GM19238 (cell line): ENCODE measurements around the gene HDGFL3.

Experiments used
- DNase-seq: peaks from one replicate; pipeline ENCODE4 v3.0.0; 2011; ENCODE audit warnings: low spot score; ENCODE audit not compliant: insufficient read length

The HDGFL3 gene

DNA sequence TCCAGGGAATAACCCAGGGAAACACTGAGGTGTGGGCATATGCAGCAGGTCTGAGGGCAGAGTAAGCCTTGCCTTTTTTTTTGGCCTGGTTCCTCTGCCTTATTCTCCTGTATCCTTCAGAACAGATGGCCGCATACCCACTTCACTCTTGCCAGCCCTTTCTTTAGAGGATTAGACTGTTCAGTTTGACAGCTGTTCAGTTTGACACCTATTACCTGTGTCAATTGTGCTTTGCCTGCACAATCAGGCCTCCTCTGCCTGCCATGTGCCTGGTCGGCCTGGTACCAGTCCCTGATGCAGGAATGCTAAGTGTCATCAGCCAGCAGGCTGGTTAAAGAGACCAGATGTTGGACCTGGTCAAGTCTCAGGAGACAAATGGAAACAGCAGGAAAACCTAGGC is 77.8 kb downstream of the HDGFL3 start:
- no peak for DNase-seq

DNA sequence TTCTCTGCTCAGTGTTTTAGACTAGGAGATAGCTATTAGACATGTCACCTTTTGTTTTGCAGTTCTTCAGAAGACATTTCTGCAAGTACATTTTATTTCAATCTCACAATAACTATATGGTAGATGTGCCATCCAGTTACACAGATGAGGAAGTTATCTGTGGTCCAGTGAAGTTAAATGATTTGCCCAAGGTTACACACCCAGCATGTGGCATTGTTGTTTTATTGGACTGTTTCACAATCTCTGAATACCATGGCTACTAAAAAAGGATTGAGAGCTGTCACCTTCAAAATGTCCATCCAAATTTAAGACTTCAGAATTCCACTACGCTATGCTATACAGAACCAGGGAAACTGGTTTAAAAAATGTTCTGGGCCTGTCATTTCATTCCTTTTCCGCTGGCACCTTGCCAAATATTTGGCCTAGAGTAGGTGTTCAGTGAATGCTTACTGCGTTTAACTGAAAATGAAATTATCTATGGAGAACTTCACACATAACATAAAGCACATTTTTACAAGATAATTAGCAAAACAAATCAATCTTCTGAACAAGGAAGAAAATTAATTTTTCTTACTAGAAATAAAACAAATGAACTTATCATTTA is 80.0 kb downstream of the HDGFL3 start:
- no peak for DNase-seq

DNA sequence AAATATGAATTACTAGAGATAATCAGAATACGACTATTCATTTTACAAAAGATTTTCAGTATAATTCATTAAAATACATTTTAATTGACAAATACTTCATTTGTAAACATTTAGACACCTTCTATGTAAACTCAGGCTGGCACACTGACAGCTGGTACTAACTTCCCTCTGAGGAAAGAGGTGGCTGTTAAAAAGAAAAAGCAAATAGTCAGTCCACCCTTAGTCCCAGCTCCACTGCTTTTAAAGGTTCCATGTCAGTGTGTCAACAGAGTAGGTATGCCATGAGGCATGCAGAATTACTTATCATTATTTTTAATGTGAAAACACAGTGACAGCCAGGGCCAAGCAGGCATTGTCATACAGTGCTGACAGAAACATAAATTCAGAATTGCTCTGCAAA is 84.1 kb downstream of the HDGFL3 start:
- no peak for DNase-seq

DNA sequence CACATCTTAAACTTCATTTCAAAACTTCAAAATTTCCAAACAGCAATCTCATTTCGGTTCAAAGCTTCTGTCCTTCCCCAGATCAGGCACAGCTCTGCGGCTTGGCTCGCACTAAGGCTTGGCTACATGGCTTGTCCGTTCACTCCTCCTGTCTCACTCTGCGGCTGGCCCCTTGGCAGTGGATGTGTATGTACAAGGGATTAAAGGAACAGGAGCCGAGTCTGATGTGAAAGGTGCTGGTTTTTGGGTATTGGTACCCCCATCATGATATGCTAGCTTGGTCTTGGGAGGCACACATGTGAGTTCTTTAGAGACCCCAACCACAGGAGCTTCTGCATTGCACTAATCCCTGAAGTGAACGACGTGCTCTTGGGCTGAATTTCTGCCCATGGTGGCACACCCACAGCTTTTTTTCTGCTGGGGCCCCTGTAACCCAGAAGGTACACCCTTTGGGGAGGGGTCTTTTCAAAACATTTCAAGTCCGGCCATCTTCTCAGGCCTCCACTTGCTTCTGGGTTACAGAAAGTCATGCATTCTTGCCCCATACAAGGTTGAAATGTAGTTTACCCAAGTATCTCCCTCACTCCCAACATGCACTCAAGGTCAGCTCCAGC is 87.5 kb downstream of the HDGFL3 start:
- DNase-seq, result no peak

DNA sequence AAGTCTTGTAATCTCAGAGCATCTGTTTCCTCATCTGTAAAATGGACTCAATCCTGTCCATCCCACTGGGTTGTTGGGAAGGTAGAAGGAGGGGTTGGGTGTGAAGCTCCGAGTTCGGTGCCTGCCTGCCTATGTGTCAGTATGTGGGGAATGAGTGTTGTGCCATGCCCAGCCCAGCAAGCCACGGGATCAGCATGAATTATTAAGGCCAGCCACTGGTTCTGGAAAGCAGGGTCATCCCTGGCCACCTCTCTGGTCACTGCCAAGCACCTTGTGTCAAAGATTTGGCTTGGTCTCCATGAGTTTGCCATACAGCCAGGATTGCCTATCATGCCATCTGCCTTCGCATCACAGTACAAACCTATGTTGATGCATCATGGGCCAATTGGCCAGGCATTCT is 88.7 kb downstream of the HDGFL3 start:
- DNase-seq, result no peak

DNA sequence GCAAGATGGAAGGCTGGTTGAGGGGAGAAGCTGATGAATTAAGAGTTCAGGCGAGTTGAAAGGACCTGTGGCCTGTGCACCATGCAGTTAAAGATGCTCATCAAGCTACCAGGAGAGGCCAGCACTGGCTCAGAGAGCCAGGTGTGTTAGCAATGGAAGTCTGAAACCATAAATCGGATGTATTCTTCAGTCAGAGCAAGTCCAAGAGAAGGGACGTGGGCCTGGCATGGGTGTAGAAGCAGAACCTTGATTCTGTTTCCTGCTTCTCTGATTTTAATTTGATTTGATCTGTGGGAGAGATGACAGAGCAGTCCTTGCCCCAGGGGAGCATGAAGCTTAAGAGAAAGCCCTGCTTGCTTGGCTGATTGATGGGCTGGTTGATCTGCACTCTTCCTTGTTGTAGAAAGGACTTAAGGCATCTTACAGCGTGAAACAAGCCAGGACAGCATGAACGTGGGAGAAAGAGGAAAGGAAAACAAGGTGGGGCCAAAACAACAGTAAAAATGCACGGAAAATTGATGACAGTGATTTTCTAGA is 89.3 kb downstream of the HDGFL3 start:
- no peak for DNase-seq

DNA sequence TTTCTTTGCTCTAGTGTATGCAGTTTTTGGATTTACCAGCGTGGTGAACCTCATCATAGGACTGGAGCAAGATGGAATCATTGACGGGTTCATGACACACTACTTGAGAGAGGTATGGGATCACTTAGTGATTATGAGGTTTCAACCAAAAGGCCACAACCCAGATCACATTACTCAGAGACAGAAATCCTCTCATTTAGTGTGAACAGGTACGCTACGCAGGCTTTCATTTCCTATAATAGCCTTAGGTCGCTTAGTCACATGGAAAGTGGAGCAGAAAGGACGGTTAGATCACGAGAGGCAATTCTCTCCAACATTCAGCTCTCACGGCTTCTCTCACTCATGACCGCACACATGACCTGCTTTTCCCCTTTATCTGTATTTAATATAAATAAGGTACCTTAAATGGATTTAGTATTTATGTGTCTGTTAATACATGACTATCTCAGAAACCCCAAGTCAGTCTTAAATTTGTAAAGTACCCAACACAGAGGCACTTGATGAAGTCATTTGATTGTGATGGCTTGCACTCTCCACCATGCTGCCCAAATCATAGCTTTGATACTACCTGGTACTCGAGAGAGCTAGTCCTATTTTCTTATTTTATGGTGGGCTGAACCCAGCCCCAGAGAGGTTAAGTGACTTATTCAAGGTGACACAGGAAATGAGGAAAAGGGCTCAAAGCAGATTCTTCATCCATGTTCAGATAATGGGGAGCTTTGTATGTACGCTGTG is 91.6 kb downstream of the HDGFL3 start:
- no peak for DNase-seq

DNA sequence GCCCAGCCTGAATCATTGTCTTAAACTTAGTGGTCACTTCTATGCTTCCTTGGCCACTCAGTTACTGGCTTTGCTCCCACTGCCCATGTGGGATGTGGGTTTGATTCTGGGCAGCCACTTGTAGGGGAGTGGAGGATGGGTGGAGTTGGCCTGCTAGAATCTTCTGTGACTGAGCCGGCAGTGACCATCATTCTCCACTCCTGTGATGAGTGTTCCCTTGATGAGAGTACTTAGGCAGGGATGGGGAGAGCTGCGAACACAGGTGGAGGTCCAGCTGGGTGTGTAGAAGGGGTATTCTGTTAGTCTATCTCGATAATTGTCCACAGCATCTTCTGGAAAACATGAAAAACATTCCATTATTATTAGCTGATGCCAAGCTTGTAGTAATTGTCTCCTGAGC is 92.2 kb downstream of the HDGFL3 start:
- DNase-seq, result no peak

DNA sequence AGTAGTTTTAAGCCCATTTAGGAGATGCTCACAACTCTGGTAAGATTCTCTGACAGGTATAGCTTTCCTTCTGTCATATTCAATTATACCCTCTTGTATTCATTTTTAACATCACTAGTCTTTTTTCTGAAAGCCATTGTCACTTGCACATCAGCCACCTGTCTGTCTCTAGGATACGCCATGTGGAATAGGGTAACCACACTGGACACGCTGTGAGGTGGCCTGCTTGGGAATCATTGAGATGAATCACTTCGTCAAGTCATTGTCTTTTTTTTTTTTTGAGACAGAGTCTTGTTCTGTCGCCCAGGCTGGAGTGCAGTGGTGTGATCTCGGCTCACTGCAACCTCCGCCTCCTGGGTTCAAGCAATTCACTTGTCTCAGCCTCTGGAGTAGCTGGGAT is 92.8 kb downstream of the HDGFL3 start:
- no peak for DNase-seq

DNA sequence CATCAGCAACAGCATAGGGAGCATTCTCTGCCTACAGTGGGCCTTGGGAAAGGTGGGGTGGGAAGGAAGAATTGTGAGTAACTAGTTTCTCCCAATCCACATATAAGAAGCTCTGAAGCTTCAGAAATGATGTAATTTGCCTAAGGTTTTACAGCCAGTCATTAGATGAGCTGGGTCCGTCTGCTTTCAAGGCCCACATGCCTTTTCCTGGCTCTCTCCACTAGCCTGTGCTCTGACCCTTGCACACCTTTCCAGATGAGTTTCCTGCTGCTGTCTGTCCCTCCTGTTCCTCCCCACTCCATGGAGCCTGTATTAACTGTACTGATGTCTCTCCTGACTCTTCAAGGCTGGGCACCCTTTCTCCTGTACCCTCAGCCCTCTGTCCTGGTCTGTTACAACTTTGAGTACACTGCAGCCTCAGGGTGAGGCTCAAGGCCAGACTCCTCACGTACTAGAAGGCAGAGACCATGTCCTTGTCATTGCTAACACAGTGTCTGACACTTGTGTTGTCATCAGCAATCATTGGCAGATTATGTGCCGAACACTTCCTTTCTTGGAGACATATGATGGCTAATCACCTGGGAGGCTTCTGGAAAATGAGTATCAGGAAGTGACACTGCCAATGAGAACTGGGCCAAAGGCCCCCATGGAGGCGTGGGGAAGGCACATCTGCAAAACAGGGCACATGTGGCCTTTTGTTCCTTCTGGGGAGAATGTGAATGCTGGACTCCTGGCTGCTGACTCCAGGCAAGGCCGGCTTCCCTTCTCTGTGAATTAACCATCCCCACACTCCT is 93.5 kb downstream of the HDGFL3 start:
- DNase-seq, result no peak

DNA sequence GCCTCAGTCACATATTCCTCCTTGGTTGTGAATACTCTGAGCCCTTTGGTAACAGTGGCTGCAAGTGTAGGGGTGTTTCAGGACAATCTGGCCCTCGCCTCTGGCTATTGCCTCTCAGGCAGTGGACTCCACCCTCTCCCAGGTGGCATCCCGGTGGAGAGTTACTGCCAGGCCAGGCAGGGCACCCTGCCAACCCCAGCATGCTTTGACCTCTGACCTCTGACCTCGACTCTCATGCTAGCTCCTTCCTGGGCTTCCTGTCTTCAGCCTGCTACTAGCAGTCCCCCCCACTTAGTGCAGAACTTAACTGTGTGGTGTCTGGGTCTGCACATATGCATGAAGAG is 94.7 kb downstream of the HDGFL3 start:
- no peak for DNase-seq

DNA sequence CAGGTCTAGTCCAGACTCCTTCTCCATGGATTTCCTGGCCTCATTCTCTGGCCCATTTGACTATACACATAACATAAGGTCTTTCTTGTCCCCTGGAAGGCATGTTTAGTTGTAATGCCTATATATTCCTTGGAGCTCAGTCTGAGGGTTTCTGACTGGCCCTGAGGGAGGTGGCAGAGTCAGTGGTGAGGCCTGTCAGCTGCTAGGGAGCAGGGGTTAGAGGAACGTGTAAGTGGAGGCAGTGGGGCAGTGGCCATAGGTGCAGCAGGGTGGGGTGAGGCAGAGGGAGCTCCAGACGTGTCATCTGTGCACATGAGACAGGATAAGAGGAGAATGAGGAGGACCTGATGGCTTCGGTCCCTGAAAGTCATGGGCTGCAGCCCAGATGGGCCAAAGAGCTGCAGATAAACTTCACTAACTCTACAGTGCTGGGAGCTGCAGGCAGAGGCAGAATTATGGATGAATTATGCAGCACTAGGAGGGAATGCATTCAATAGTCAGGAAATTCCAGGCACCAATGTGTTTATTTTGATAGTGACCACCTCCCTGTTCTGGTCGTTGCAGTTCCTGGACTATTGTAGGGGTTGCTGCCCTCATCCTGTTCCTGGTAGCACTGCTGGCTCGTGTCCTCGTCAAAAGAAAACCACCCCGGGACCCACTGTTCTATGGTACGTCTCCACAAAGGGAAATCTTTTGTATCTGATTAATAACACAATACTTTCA is 95.2 kb downstream of the HDGFL3 start:
- DNase-seq, result no peak

DNA sequence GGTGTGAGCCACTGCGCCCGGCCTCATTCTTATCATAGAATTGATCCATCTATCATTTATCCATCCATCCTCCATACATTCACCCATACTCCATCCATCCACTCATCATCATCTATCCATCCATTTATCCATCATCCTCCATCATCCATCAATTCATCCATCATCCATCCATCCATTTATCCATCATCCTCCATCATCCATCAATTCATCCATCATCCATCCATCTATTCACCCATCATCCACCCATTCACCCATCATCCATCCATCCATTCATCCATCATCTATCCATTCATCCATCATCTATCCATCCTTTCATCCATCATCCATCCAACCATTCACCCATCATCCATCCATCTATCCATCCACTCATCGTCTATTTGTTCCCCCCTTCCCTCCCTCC is 96.5 kb downstream of the HDGFL3 start:
- no peak for DNase-seq

DNA sequence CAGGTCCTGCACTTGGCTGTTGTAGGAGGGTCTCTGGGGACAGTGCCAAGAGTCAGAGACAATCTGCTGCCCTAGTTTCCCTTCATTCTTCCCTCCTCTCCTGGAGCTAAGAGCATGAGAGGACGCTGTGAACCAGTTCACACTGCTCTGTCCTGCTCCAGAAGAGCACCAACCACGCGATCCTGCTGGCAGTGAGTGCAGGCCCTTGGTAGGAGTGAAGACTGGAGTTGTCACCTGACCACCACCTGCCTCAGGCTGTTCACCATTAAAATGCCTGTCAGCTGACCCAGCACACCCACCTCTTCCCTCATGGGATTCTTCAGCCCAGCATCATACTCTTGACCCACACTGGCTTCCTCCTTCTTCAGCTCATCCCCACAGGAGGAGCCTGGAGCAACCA is 97.2 kb downstream of the HDGFL3 start:
- no peak for DNase-seq

DNA sequence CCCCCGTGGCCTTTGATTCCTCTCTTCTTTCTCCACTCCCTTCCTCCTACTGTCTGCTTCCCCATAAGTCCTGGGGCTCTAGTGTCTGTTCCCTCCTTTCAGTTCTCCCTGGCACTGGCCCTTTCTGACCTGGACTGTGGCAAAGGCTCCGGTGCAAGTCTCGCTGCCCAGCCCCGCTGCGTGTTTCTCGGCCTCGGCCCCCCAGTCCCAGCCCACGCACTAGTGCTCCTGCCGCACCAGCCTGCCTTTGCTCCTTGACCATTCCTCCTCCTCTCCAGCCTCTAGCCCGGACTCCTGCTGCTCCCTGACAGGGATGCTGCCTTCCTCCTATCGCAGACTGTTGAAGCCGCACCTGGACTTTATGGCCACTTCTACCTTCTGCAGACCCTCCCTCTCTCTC is 98.1 kb downstream of the HDGFL3 start:
- DNase-seq, result no peak

DNA sequence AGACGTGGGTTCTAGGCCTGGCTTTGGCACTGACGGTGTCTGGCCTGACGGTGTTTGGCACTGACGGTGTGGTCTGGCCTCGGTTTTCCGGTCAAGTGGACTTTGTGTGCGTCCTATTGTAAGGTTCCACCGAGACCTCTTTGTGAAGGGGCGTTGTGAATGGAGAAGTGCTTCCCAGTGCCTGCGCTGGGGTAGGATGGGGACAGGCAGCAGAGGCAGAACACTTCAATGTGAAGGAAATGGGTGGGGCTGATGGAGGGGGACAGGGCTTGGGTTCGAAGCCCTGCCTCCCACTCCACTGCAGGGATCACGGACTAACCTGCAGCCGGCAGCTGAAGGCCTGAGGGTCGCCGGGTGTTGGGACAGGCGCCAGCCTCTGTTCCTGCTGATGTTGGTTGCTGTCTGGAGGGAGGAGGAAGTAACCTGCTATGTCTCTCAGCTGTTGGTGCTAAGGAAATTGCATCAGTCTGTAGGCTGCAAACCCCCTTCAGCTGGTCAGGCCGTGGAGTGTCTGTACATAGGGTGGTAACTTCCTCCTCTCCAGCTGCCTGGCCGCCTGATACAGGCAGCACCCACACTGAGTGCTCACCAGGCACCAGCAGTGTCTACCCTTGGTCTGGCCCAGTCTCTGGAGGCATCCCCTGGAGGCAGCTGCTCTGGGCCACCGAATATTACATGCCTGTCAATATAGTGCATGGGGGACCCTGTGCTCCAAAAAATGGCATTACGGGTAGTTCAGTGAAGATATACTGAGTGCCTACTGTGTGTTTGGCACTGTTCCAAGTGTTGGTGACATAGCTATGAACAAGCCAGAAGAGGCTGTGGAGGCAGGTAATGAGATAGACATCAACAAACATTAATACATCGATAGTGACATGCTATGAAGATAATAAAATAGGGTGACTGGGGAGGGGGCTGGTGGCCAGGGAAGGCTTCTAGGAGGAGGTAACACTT is 99.1 kb downstream of the HDGFL3 start:
- DNase-seq, result peak; percentile 32

DNA sequence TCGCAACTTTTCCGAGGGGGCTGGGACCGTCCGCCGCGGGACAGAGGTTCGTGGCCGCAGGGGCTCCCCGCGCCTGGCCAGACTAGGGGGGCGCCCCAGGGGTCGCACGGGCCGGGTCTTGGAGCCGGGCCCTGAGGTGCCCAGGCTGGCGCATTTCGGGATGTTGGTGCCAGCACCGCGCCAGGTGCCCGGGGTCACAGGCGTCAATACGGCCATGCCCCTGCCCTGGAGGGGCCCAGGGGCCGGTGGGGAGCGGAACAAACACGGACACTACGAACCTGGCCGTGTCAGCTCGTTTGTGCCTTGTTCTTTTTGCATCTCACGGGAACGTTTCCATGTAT is 99.8 kb downstream of the HDGFL3 start:
- DNase-seq, result no peak

DNA sequence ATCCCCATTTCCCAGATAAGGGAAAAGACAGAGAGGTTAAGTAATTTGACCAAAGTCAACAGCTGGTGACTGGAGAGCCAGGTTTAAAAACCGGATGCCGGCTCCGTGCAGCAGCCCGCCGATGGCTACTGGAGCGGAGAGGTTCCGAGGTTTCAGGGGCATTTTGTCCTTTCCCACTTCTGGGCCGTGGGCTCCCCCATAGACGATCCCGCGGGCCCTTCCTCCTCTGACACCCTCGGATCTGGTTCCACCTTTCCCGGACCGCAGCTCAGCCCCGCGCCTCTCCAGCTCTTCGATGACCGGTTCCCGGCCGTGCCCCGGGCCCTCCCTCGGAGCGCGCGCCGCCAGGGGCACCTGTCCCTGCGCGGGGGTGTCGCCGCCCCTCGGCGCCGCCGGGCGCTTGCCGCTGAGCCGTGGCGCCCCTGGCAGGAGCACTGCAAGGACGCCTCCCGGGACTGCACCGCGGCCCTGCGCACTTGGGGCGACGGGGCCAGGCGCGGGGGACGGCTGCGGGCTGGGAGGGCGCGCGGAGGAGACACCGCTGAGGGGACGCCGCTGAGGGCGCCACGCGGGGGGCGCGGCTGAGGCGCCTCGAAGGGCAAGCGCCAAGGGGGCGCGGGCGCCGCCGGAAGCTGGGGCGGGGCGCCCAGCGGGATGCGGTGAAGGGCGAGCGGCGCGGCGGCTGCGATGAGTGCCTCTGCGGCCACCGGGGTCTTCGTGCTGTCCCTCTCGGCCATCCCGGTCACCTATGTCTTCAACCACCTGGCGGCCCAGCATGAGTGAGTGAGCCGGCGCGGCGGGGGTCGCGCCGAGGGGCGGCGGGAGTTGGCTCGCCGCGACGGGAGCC is 100.4 kb downstream of the HDGFL3 start, which contains the start of gene TM6SF1:
Gene TM6SF1, plus strand, starts transcription at position 652 of the 847 bp plus-strand sequence. Its CDS starts 36 bp downstream, at position 688.
- no peak for DNase-seq

DNA sequence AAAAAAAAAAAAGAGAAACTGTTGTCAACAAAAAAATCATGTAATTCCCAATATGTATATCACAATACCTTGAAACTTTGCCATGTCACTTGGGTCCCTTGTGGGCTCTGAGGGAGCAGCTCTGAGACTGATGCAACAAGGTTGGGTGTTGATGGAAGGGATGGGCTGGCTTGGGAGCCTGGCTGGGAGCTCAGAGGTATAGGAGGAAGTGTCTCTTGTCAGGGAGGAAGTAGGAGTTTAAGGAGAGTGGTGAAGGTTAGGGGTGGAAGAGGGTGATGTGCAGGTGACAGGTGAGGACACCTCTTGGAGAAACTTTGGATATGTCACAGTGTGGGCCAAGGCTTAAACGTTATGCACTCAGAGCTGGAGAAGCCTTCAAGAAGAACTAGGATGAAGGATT is 102.2 kb downstream of the HDGFL3 start:
- no peak for DNase-seq
